SK-N-SH (cell line): ENCODE measurements around the gene NMNAT2. TPM values are rescaled to one million over a fixed set of nuclear protein-coding genes. Genes with fewer than 3 reads are reported as not detected.

ENCODE experiments used
- CTCF ChIA-PET: fragments of 300-600, 350-600 bp; formaldehyde crosslinking; extraction: SDS; loops from one replicate; lab custom pipeline; 2021; lab: Yijun Ruan, JAX
- POLR2A ChIA-PET: fragments of 350-600 bp; sonication (Branson Sonifier 250); formaldehyde crosslinking; extraction: SDS; loops from one replicate; lab custom pipeline; 2020; ENCODE audit warnings: antibody characterized with exemption, inconsistent platforms; lab: Yijun Ruan, JAX
- DNase-seq: peaks from one replicate; pipeline ENCODE4 v3.0.0; 2012
- H2AFZ ChIP-seq: fragments of 200-600 bp; sonication (generic); 2 replicates; pipeline ENCODE4 v1.8.1; 2016; ENCODE audit warnings: antibody characterized with exemption, mild to moderate bottlenecking, low read depth
- H3F3A ChIP-seq: fragments of 200-600 bp; sonication (generic); replicated peaks from 2 replicates; pipeline ENCODE3; 2016; ENCODE audit warnings: antibody characterized with exemption, mild to moderate bottlenecking; ENCODE audit not compliant: insufficient read depth
- H3K27ac ChIP-seq, 2 experiments: fragments of 200-500 bp in 1 of 2; fragments of 200-600 bp in 1 of 2; sonication (Bioruptor generic) in 1 of 2; sonication (generic), shearing (Covaris generic) in 1 of 2; 2 replicates each; pipeline versions ENCODE4 v1.5.1 to v1.6.1; 2014 to 2016; ENCODE audit warnings: low read depth in 2 of 2, inconsistent platforms in 1 of 2, low read length in 1 of 2, mild to moderate bottlenecking in 1 of 2, mixed read lengths in 1 of 2
- H3K27me3 ChIP-seq: fragments of 200-600 bp; sonication (generic), shearing (Covaris generic); 2 replicates; pipeline ENCODE4 v1.6.1; 2016; ENCODE audit warnings: mixed run types; ENCODE audit not compliant: insufficient read depth
- H3K36me3 ChIP-seq, 2 experiments: fragments of 200-500 bp in 1 of 2; fragments of 200-600 bp in 1 of 2; sonication (Bioruptor generic) in 1 of 2; sonication (generic) in 1 of 2; replicated peaks in 1 of 2; 2 replicates each; pipeline versions ENCODE3 to v1.5.1; 2014 to 2016; ENCODE audit warnings: low read length in 1 of 2, mild to moderate bottlenecking in 1 of 2; ENCODE audit not compliant: insufficient read depth in 2 of 2, control insufficient read depth in 1 of 2
- H3K4me1 ChIP-seq, 2 experiments: fragments of 200-500 bp in 1 of 2; fragments of 200-600 bp in 1 of 2; sonication (Bioruptor generic) in 1 of 2; sonication (generic), shearing (Covaris generic) in 1 of 2; 2 replicates each; pipeline versions ENCODE4 v1.5.1 to v1.6.1; 2014 to 2016; ENCODE audit warnings: low read depth in 1 of 2, low read length in 1 of 2, mixed run types in 1 of 2; ENCODE audit not compliant: insufficient read depth in 2 of 2, control insufficient read depth in 1 of 2
- H3K4me2 ChIP-seq: fragments of 200-600 bp; sonication (generic), shearing (Covaris generic); 2 replicates; pipeline ENCODE4 v1.6.1; 2017; ENCODE audit warnings: mixed run types
- H3K4me3 ChIP-seq, 2 experiments: fragments of 200-500 bp in 1 of 2; fragments of 200-600 bp in 1 of 2; sonication (Bioruptor generic) in 1 of 2; sonication (generic), shearing (Covaris generic) in 1 of 2; 2 replicates each; pipeline versions ENCODE4 v1.5.1 to v1.8.1; 2014 to 2016; ENCODE audit warnings: low read depth in 2 of 2, inconsistent platforms in 1 of 2, low read length in 1 of 2, mild to moderate bottlenecking in 1 of 2, mixed read lengths in 1 of 2, moderate library complexity in 1 of 2
- H3K79me2 ChIP-seq: fragments of 200-600 bp; sonication (generic); 2 replicates; pipeline ENCODE4 v1.8.1; 2017; ENCODE audit warnings: mild to moderate bottlenecking; ENCODE audit not compliant: insufficient read depth
- H3K9ac ChIP-seq: fragments of 200-600 bp; sonication (generic); 2 replicates; pipeline ENCODE4 v1.6.1; 2017; ENCODE audit warnings: mixed run types
- H3K9me2 ChIP-seq: fragments of 200-600 bp; sonication (generic); 2 replicates; pipeline ENCODE4 v1.6.1; 2017; ENCODE audit warnings: mixed run types
- H3K9me3 ChIP-seq: fragments of 200-600 bp; sonication (generic); 2 replicates; pipeline ENCODE4 v1.6.1; 2017; ENCODE audit warnings: mixed run types, mild to moderate bottlenecking, moderate library complexity
- H4K20me1 ChIP-seq: fragments of 200-600 bp; sonication (generic); 2 replicates; pipeline ENCODE4 v1.6.1; 2017; ENCODE audit warnings: mild to moderate bottlenecking, mixed run types; ENCODE audit not compliant: insufficient read depth
- CHD2 ChIP-seq: fragments of 150-350 bp; IDR thresholded peaks from 2 replicates; pipeline ENCODE4 v1.6.1; 2018; ENCODE audit warnings: low read length; ENCODE audit not compliant: partially characterized antibody
- ELF1 ChIP-seq: IDR thresholded peaks from 2 replicates; pipeline ENCODE4 v1.4.0; 2012
- EP300 ChIP-seq, 2 experiments: IDR thresholded peaks; 2 replicates each; pipeline versions ENCODE4 v1.4.0 to v1.6.1; 2012; ENCODE audit warnings: borderline replicate concordance in 1 of 2, low read depth in 1 of 2, low read length in 1 of 2
- FOXJ3 ChIP-seq: sonication (generic); formaldehyde crosslinking; IDR thresholded peaks from 2 replicates; pipeline ENCODE4 v1.5.1; 2020; ENCODE audit warnings: mild to moderate bottlenecking, missing genetic modification reagents
- FOXM1 ChIP-seq: IDR thresholded peaks from 2 replicates; pipeline ENCODE4 v1.4.0; 2012; ENCODE audit warnings: low read depth, mild to moderate bottlenecking
- GABPA ChIP-seq: IDR thresholded peaks from 2 replicates; pipeline ENCODE4 v1.4.0; 2012; ENCODE audit warnings: low read depth, mild to moderate bottlenecking
- POLR2AphosphoS5 ChIP-seq: IDR thresholded peaks from 2 replicates; pipeline ENCODE4 v1.6.1; 2012; ENCODE audit warnings: low read depth, low read length
- RAD21 ChIP-seq: IDR thresholded peaks from 2 replicates; pipeline ENCODE4 v1.6.1; 2012; ENCODE audit warnings: mild to moderate bottlenecking, low read length
- RFX5 ChIP-seq: IDR thresholded peaks from 2 replicates; pipeline ENCODE4 v1.6.1; 2012; ENCODE audit warnings: mild to moderate bottlenecking, improper control_type of control experiment, low read length
- SIN3A ChIP-seq: IDR thresholded peaks from 2 replicates; pipeline ENCODE4 v1.6.1; 2012; ENCODE audit warnings: low read depth, mild to moderate bottlenecking, low read length, moderate library complexity, borderline replicate concordance
- SMC3 ChIP-seq: IDR thresholded peaks from 2 replicates; pipeline ENCODE4 v1.6.1; 2012; ENCODE audit warnings: low read depth, low read length, improper control_type of control experiment
- TAF1 ChIP-seq: IDR thresholded peaks from 2 replicates; pipeline ENCODE4 v1.6.1; 2012; ENCODE audit warnings: low read depth, mild to moderate bottlenecking, low read length, moderate library complexity, borderline replicate concordance
- TCF12 ChIP-seq: IDR thresholded peaks from 2 replicates; pipeline ENCODE4 v1.4.0; 2012
- TEAD4 ChIP-seq: IDR thresholded peaks from 2 replicates; pipeline ENCODE4 v1.4.0; 2012; ENCODE audit warnings: mild to moderate bottlenecking, borderline replicate concordance; ENCODE audit not compliant: insufficient read depth
- WGBS: methylation state at CpG from one replicate; pipeline ENCODE4 v1.1.6; 2017; ENCODE audit warnings: low lambda C conversion rate; 5-methylcytosine and 5-hydroxymethylcytosine counted together
- polyA plus RNA-seq, 3 experiments: library from polyadenylated mRNA; depleted of rRNA; stranded (reverse); fragments of >200 nt; gene quantifications; 2 replicates each; pipeline ENCODE4 v1.2.3, GENCODE V29; 2012
- TF ChIP-seq, protein P1 (sequence below): IDR thresholded peaks from 2 replicates; pipeline ENCODE4; 2012
- TF ChIP-seq, protein P2 (sequence below): fragments of 150-350 bp; IDR thresholded peaks from 2 replicates; pipeline ENCODE4 v1.6.1; 2016; ENCODE audit warnings: mild to moderate bottlenecking, low read depth, low read length
- TF ChIP-seq, protein P3 (sequence below): fragments of 150-350 bp; IDR thresholded peaks from 2 replicates; pipeline ENCODE4 v1.6.1; 2017; ENCODE audit warnings: antibody characterized with exemption, low read length, low read depth, borderline replicate concordance
- TF ChIP-seq, protein P4 (sequence below): IDR thresholded peaks from 2 replicates; pipeline ENCODE4 v1.6.1; 2012; ENCODE audit warnings: mild to moderate bottlenecking, low read depth, low read length, moderate library complexity
- TF ChIP-seq, protein P5 (sequence below): IDR thresholded peaks from 2 replicates; pipeline ENCODE4 v1.4.0; 2012; ENCODE audit warnings: low read depth, borderline replicate concordance

The NMNAT2 gene
- polyA plus RNA-seq, 1 of the 3 experiments (the other 2 are of a cell fraction): 0.07 TPM

DNA sequence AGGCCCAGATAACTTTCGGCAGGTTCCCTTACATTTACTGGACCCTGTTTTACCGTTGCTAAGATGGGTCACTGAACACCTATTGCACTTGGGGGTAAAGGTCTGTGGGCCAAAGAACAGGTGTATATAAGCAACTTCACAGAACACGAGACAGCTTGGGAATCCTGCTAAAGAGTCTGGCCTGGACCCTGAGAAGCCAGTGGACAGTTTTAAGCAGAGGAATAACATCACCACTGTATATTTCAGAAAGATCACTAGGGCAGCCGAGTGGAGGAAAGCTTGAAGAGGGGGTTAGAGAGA lies 177.7 kb downstream of the NMNAT2 start:
- no peak for TF ChIP-seq TEAD4
- TF ChIP-seq, protein P1, sequence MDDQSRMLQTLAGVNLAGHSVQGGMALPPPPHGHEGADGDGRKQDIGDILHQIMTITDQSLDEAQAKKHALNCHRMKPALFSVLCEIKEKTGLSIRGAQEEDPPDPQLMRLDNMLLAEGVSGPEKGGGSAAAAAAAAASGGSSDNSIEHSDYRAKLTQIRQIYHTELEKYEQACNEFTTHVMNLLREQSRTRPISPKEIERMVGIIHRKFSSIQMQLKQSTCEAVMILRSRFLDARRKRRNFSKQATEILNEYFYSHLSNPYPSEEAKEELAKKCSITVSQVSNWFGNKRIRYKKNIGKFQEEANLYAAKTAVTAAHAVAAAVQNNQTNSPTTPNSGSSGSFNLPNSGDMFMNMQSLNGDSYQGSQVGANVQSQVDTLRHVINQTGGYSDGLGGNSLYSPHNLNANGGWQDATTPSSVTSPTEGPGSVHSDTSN: no peak
- TF ChIP-seq, protein P2, sequence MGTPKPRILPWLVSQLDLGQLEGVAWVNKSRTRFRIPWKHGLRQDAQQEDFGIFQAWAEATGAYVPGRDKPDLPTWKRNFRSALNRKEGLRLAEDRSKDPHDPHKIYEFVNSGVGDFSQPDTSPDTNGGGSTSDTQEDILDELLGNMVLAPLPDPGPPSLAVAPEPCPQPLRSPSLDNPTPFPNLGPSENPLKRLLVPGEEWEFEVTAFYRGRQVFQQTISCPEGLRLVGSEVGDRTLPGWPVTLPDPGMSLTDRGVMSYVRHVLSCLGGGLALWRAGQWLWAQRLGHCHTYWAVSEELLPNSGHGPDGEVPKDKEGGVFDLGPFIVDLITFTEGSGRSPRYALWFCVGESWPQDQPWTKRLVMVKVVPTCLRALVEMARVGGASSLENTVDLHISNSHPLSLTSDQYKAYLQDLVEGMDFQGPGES: no peak
- TF ChIP-seq SMC3: no peak
- no peak for TF ChIP-seq RFX5
- TF ChIP-seq SIN3A: no peak
- no peak for TF ChIP-seq CHD2
- no peak for TF ChIP-seq ELF1
- Histone ChIP-seq H3K4me3 (no peak overlapping the region), H3K9me3 (no peaks in the 10 kb centered on the region), H3K27me3 (no peaks in the 10 kb centered on the region), H3K9me2 (no peaks in the 10 kb centered on the region), H3K27ac (no peak overlapping the region), H4K20me1 (no peaks in the 10 kb centered on the region), H3K36me3 (no peaks in the 10 kb centered on the region), H3F3A (peaks cover 16% of the 10 kb centered on the region), H3K9ac (no peak overlapping the region), H3K4me1 (peaks cover under 1 to 8% of the 10 kb centered on the region in 2 experiments; a peak in 2 of 4 replicates), H2AFZ (no peak overlapping the region), H3K79me2 (no peaks in the 10 kb centered on the region), H3K4me2 (no peak overlapping the region)
- ChIA-PET POLR2A (no interaction called here), CTCF (interaction anchor here (1.1 to 6.7 kb wide), 2 partner anchors 12 to 16 kb away, joined by 3 to 37 read pairs; no protein-coding TSS in a partner anchor)
- WGBS: 67% methylated on average over 4 of the region's 4 CpGs
- DNase-seq: no peak

DNA sequence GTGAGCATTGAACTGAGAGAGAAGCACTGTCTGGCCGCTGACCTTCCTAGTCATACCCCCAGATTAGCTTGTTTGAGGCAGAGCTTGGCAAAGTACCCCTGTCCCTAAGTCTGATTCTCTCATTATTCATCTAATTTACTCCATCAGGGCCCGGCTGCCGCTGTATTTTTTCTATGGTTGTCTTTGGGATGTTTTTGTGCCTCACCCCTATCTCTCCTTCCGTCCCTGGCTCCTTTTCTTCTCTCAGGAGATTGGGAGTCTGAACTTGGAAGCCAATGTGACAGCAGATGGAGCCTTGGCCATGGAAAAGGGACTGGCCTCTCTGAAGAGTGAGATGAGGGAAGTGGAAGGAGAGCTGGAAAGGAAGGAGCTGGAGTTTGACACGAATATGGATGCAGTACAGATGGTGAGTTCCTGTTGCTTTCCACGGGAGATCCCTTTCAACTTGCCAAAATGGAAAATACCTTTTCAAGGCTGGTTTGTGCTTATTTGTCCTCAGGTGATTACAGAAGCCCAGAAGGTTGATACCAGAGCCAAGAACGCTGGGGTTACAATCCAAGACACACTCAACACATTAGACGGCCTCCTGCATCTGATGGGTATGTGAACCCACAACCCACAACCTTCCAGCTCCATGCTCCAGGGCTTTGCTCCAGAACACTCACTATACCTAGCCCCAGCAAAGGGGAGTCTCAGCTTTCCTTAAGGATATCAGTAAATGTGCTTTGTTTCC lies 178.2 kb downstream of the NMNAT2 start:
- Histone ChIP-seq H3K4me1 (peaks cover 2 to 13% of the 10 kb centered on the region in 2 experiments; a peak in 2 of 4 replicates), H3K9me2 (no peaks in the 10 kb centered on the region), H3K4me2 (no peak overlapping the region), H3F3A (peaks cover 21% of the 10 kb centered on the region), H3K27me3 (no peaks in the 10 kb centered on the region), H4K20me1 (no peaks in the 10 kb centered on the region), H3K79me2 (no peaks in the 10 kb centered on the region), H3K27ac (no peak overlapping the region), H3K4me3 (no peak overlapping the region), H2AFZ (no peak overlapping the region), H3K36me3 (no peaks in the 10 kb centered on the region), H3K9me3 (no peaks in the 10 kb centered on the region), H3K9ac (no peak overlapping the region)
- ChIA-PET CTCF (interaction anchor here (6.7 kb wide), 1 partner anchor 11 kb away, joined by 37 read pairs; no protein-coding TSS in a partner anchor), POLR2A (no interaction called here)
- WGBS: 76% methylated on average over 8 of the region's 8 CpGs
- DNase-seq: no peak
- TF ChIP-seq POLR2AphosphoS5 (no peak), GABPA (no peak), RAD21 (no peak), EP300 (IDR thresholded peaks at IDR 0.05; ENCODE audit: borderline replicate concordance in 1 of 2, low read depth in 1 of 2, low read length in 1 of 2) (no peak), TCF12 (no peak), FOXM1 (no peak), SMC3 (no peak), TAF1 (no peak), FOXJ3 (CRISPR knock-in tag) (no peak)
- TF ChIP-seq, protein P3, sequence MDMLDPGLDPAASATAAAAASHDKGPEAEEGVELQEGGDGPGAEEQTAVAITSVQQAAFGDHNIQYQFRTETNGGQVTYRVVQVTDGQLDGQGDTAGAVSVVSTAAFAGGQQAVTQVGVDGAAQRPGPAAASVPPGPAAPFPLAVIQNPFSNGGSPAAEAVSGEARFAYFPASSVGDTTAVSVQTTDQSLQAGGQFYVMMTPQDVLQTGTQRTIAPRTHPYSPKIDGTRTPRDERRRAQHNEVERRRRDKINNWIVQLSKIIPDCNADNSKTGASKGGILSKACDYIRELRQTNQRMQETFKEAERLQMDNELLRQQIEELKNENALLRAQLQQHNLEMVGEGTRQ: no peak
- TF ChIP-seq, protein P4, sequence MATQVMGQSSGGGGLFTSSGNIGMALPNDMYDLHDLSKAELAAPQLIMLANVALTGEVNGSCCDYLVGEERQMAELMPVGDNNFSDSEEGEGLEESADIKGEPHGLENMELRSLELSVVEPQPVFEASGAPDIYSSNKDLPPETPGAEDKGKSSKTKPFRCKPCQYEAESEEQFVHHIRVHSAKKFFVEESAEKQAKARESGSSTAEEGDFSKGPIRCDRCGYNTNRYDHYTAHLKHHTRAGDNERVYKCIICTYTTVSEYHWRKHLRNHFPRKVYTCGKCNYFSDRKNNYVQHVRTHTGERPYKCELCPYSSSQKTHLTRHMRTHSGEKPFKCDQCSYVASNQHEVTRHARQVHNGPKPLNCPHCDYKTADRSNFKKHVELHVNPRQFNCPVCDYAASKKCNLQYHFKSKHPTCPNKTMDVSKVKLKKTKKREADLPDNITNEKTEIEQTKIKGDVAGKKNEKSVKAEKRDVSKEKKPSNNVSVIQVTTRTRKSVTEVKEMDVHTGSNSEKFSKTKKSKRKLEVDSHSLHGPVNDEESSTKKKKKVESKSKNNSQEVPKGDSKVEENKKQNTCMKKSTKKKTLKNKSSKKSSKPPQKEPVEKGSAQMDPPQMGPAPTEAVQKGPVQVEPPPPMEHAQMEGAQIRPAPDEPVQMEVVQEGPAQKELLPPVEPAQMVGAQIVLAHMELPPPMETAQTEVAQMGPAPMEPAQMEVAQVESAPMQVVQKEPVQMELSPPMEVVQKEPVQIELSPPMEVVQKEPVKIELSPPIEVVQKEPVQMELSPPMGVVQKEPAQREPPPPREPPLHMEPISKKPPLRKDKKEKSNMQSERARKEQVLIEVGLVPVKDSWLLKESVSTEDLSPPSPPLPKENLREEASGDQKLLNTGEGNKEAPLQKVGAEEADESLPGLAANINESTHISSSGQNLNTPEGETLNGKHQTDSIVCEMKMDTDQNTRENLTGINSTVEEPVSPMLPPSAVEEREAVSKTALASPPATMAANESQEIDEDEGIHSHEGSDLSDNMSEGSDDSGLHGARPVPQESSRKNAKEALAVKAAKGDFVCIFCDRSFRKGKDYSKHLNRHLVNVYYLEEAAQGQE: no peak
- TF ChIP-seq, protein P5, sequence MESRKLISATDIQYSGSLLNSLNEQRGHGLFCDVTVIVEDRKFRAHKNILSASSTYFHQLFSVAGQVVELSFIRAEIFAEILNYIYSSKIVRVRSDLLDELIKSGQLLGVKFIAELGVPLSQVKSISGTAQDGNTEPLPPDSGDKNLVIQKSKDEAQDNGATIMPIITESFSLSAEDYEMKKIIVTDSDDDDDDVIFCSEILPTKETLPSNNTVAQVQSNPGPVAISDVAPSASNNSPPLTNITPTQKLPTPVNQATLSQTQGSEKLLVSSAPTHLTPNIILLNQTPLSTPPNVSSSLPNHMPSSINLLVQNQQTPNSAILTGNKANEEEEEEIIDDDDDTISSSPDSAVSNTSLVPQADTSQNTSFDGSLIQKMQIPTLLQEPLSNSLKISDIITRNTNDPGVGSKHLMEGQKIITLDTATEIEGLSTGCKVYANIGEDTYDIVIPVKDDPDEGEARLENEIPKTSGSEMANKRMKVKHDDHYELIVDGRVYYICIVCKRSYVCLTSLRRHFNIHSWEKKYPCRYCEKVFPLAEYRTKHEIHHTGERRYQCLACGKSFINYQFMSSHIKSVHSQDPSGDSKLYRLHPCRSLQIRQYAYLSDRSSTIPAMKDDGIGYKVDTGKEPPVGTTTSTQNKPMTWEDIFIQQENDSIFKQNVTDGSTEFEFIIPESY: no peak
